Right atrium auricular region (tissue), 2 donors: ENCODE measurements around the gene OSTF1. TPM values are rescaled to one million over a fixed set of nuclear protein-coding genes. Genes with fewer than 3 reads are reported as not detected.

ENCODE experiments used
- DNase-seq: peaks from one replicate; pipeline ENCODE4 v3.0.0-alpha.2; 2019; ENCODE audit warnings: low spot score
- H3K27ac ChIP-seq, 2 donors: fragments of 200-600 bp; sonication (generic); 1 replicate in 1 of 2; 2 replicates in 1 of 2; pipeline ENCODE4 v1.5.1; 2016 to 2019
- H3K27me3 ChIP-seq, 2 donors: fragments of 200-600 bp; sonication (generic); one replicate each; pipeline versions ENCODE4 v1.5.1 to v1.6.0; 2017 to 2019
- H3K36me3 ChIP-seq: fragments of 200-600 bp; sonication (generic); one replicate; pipeline ENCODE4 v1.5.1; 2016
- H3K4me1 ChIP-seq, 2 donors: fragments of 200-600 bp; sonication (generic); one replicate each; pipeline versions ENCODE4 v1.5.1 to v1.6.0; 2017 to 2019
- H3K4me3 ChIP-seq, 2 donors: fragments of 200-600 bp; sonication (generic); 1 replicate in 1 of 2; 2 replicates in 1 of 2; pipeline ENCODE4 v1.5.1; 2017 to 2019; ENCODE audit warnings: mild to moderate bottlenecking in 1 of 2, moderate library complexity in 1 of 2
- H3K9me3 ChIP-seq, 2 donors: fragments of 200-600 bp; sonication (generic); one replicate each; pipeline ENCODE4 v1.5.1; 2019
- total RNA-seq, 2 donors: library from RNA; depleted of rRNA; stranded (reverse); fragments of >200 nt; gene quantifications; one replicate each; pipeline ENCODE4 v1.1.0, GENCODE V29; 2016
- TF ChIP-seq, protein P1 (sequence below), 2 donors: fragments of 200-600 bp; sonication (generic); IDR thresholded peaks; one replicate each; pipeline ENCODE4 v1.5.1; 2019; ENCODE audit warnings: antibody characterized with exemption in 2 of 2

OSTF1 gene
- 10 to 100 TPM; 14.5 to 17.7 TPM for total RNA-seq

- peak; percentile 91 for DNase-seq
- TF ChIP-seq, protein P1, sequence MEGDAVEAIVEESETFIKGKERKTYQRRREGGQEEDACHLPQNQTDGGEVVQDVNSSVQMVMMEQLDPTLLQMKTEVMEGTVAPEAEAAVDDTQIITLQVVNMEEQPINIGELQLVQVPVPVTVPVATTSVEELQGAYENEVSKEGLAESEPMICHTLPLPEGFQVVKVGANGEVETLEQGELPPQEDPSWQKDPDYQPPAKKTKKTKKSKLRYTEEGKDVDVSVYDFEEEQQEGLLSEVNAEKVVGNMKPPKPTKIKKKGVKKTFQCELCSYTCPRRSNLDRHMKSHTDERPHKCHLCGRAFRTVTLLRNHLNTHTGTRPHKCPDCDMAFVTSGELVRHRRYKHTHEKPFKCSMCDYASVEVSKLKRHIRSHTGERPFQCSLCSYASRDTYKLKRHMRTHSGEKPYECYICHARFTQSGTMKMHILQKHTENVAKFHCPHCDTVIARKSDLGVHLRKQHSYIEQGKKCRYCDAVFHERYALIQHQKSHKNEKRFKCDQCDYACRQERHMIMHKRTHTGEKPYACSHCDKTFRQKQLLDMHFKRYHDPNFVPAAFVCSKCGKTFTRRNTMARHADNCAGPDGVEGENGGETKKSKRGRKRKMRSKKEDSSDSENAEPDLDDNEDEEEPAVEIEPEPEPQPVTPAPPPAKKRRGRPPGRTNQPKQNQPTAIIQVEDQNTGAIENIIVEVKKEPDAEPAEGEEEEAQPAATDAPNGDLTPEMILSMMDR (IDR thresholded peaks at IDR 0.05): no peak
- peak within 1 kb of the TSS; percentile 96 to 98 for H3K27ac ChIP-seq
- peaks cover 0 to 50% of the 10 kb centered on the region in 2 donors for H3K4me1 ChIP-seq
- H3K9me3 ChIP-seq: no peaks in the 10 kb centered on the region
- H3K4me3 ChIP-seq: peak within 1 kb of the TSS; percentile 77 to 97
- H3K36me3 ChIP-seq: no peaks in the 10 kb centered on the region
- H3K27me3 ChIP-seq: no peaks in the 10 kb centered on the region
These were observed at the start of gene OSTF1, which contains the start of gene NMRK1 for GRCh38 chr9:75087824-75088645. Gene OSTF1 (plus strand): TSS chr9:75088514. CDS start chr9:75088693, 179 bp downstream. Gene NMRK1 (minus strand): TSS chr9:75088155. CDS start chr9:75083115, 5,040 bp downstream.

GRCh38 chr9:75039009-75039408 is 49.3 kb upstream of the OSTF1 start:
- no peak overlapping the region for H3K27ac ChIP-seq
- no peak overlapping the region for H3K4me3 ChIP-seq
- TF ChIP-seq, protein P1 (IDR thresholded peaks at IDR 0.05): no peak
- H3K9me3 ChIP-seq: no peaks in the 10 kb centered on the region
- no peaks in the 10 kb centered on the region for H3K27me3 ChIP-seq
- no peaks in the 10 kb centered on the region for H3K4me1 ChIP-seq
- DNase-seq: no peak
- H3K36me3 ChIP-seq: no peaks in the 10 kb centered on the region

DNA sequence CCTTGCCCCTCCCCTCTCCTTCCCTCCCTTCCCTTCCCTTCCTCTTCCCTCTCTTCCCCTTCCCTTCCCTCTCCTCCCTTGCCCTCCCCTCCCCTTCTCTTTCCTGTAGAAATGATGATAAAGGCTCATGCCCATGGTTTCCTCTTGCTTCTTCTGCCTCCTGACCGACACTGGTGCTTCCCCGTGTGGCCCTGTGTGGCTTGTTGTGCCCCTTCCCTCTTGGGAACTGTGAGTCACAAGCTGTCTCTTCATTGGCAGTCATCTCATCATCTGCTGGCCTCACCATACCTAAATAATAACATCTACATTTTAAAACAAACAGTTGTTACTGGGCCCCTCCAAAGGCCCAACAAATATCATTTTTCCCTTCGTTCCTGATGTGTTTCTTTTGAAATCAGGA is 48.5 kb upstream of the OSTF1 start:
- Histone ChIP-seq H3K4me3 (no peak overlapping the region), H3K36me3 (no peaks in the 10 kb centered on the region), H3K9me3 (no peaks in the 10 kb centered on the region), H3K27ac (no peak overlapping the region), H3K4me1 (no peaks in the 10 kb centered on the region), H3K27me3 (no peaks in the 10 kb centered on the region)
- DNase-seq: no peak
- TF ChIP-seq, protein P1 (IDR thresholded peaks at IDR 0.05): no peak

GRCh38 chr9:75041041-75041440 is 47.3 kb upstream of the OSTF1 start:
- H3K9me3 ChIP-seq: no peaks in the 10 kb centered on the region
- H3K27me3 ChIP-seq: no peaks in the 10 kb centered on the region
- no peak overlapping the region for H3K4me3 ChIP-seq
- H3K4me1 ChIP-seq: no peaks in the 10 kb centered on the region
- no peak for DNase-seq
- no peaks in the 10 kb centered on the region for H3K36me3 ChIP-seq
- H3K27ac ChIP-seq: no peak overlapping the region
- TF ChIP-seq, protein P1 (IDR thresholded peaks at IDR 0.05): no peak

DNA sequence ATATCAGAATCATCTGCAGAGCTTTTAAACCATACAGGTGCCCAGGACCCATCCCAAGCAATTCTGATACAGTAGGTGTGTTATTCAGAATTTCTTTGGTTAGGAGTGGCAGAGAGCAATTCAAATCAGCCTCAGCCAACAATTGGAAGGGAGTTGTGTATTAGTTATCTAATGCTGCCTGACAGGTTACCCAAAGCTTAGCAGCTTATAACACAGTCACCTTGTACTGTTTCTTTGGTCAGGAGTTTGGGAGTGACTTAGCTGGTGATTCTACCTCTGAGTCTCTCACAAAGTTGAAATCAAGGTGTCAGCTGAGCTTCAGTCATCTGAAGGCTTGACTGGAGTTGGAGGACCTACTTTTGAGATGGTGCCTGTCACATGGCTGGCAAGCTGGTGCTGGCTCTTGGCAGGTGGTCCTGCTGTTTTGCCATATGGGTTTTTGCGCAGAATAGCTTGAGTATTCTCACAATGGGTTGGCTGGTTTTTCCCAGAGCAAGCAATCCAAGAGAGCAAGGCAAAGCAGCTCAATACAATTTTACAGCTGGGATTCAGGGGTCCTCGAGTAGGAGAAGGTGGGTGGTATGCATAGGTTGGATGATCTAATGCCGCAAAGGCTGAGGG is 41.5 kb upstream of the OSTF1 start:
- Histone ChIP-seq H3K36me3 (no peaks in the 10 kb centered on the region), H3K27ac (no peak overlapping the region), H3K9me3 (no peaks in the 10 kb centered on the region), H3K27me3 (no peaks in the 10 kb centered on the region), H3K4me3 (no peak overlapping the region), H3K4me1 (no peaks in the 10 kb centered on the region)
- TF ChIP-seq, protein P1 (IDR thresholded peaks at IDR 0.05): no peak
- DNase-seq: no peak
